D721Med (cell line): Measurements from ENCODE around the gene NDUFAF4.

Source experiments
- DNase-seq: peaks from one replicate; pipeline ENCODE4 v3.0.0; 2011; ENCODE audit warnings: low spot score; ENCODE audit not compliant: insufficient read length
- FAIRE-seq: peaks from 2 replicates; lab custom pipeline; 2011; peaks lifted over from hg19 to GRCh38; lab: Jason Lieb, UNC
- TF ChIP-seq, protein P1 (sequence below): IDR thresholded peaks from 2 replicates; pipeline ENCODE4 v1.5.1; 2012; ENCODE audit warnings: mild to moderate bottlenecking, control low read depth; ENCODE audit not compliant: insufficient read depth; ENCODE audit errors: missing control alignments

Gene NDUFAF4

GRCh38 chr6:96862560-96862959 lies 35.1 kb downstream of the NDUFAF4 start:
- TF ChIP-seq, protein P1, sequence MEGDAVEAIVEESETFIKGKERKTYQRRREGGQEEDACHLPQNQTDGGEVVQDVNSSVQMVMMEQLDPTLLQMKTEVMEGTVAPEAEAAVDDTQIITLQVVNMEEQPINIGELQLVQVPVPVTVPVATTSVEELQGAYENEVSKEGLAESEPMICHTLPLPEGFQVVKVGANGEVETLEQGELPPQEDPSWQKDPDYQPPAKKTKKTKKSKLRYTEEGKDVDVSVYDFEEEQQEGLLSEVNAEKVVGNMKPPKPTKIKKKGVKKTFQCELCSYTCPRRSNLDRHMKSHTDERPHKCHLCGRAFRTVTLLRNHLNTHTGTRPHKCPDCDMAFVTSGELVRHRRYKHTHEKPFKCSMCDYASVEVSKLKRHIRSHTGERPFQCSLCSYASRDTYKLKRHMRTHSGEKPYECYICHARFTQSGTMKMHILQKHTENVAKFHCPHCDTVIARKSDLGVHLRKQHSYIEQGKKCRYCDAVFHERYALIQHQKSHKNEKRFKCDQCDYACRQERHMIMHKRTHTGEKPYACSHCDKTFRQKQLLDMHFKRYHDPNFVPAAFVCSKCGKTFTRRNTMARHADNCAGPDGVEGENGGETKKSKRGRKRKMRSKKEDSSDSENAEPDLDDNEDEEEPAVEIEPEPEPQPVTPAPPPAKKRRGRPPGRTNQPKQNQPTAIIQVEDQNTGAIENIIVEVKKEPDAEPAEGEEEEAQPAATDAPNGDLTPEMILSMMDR: no peak
- no peak for FAIRE-seq
- no peak for DNase-seq

DNA sequence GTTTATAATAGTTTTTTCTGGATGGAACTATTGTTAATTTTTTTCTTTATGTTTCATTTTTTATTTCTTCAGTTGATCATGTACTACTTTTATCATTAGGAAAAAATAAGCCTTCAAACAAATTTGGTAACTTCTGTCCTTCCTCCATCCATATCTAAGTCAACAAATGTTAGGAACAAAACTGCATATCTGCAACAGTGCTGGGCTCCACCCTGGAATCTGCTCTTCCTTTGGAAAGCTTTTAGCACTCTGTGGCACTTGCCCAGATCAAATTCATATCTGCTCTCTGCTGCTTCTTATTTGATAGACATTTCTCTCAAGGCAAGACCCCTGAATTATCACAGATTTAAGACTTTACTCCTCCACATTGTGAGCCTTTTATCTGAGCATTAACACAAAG lies 36.1 kb downstream of the NDUFAF4 start:
- TF ChIP-seq, protein P1: no peak
- no peak for FAIRE-seq

DNA sequence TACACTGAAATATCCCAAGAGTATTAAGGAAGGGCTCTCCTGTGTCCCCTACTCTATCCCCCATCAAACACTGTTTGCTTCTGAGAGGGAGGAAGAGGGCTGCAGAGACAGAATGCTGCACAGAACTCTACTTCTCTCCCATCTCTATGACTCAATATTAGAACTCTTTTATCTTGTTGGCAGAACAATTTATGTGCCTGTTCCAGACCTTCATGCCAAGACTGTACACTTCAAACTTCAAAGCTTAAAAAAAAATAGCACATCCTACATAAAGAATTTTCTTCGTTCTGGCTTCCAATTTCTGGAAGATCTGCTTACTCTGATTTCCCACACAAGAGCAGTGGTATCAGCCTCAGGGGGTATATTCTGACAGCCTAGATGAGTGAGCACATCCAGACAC lies 40.8 kb downstream of the NDUFAF4 start:
- FAIRE-seq (no peak), DNase-seq (no peak)

More for the DNA sequence above, 36.1 kb downstream of the NDUFAF4 start:
- DNase-seq: no peak

DNA sequence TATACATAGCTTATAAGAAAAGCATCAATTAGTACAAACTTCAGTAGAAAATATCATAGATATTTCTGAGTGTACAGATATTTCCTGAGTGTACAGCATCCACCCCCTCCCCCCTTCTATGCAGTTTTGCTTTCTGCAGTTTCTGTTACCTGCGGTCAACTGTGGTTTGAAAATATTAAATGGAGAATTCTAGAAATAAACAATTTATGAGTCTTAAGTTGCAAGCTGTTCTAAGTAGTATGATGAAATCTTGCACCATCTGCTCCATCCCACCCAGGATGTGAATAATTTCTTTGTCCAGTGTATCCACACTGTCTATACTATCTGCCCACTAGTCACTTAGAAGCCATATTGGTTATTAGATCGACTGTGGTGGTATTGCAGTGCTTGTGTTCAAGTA lies 44.6 kb downstream of the NDUFAF4 start:
- FAIRE-seq (no peak), DNase-seq (no peak)
- TF ChIP-seq, protein P1: no peak

More for the DNA sequence above, 40.8 kb downstream of the NDUFAF4 start:
- TF ChIP-seq, protein P1: no peak

DNA sequence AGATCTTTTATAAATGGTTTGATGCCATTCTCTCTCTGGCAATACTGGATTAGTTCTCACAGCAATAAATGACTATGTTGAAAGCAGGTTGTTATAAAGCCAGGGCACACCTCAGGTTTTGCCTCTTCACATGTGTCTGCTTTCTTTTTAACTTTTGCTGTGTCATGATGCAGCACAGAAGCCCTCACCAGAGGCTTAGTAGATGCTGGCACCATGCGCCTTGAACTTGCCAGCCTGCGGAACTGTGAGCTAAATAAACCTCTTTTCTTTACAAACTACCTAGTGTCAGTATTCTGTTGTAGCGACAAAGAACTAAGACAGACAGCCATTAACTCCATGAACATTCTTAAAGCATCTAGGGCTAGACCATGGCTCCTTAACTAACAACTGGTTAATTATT lies 45.1 kb downstream of the NDUFAF4 start:
- no peak for DNase-seq
- no peak for FAIRE-seq
- TF ChIP-seq, protein P1: no peak

GRCh38 chr6:96851858-96852257 lies 45.8 kb downstream of the NDUFAF4 start:
- DNase-seq (no peak), FAIRE-seq (no peak)
- TF ChIP-seq, protein P1: no peak

- DNase-seq (no peak), FAIRE-seq (no peak)
- TF ChIP-seq, protein P1: no peak
These were observed 48.1 kb downstream of the NDUFAF4 start for GRCh38 chr6:96849615-96850014.
